SK-N-MC (cell line): ENCODE results near the gene SYCE3.

ENCODE experiments used
- DNase-seq: peaks from one replicate; pipeline ENCODE4 v3.0.0-alpha.2; 2011; ENCODE audit warnings: low read depth, low spot score
- H3K27ac ChIP-seq: fragments of 200-600 bp; sonication (generic); 2 replicates; pipeline ENCODE4 v1.5.1; 2016; ENCODE audit warnings: mixed run types
- H3K36me3 ChIP-seq: fragments of 200-600 bp; sonication (generic); 2 replicates; pipeline ENCODE4 v1.6.1; 2017; ENCODE audit warnings: antibody characterized with exemption, low read length, mixed read lengths; ENCODE audit not compliant: insufficient read depth
- H3K4me3 ChIP-seq: fragments of 200-600 bp; sonication (generic); 2 replicates; pipeline ENCODE4 v1.5.1; 2016
- H3K9ac ChIP-seq: fragments of 200-600 bp; sonication (generic); 2 replicates; pipeline ENCODE4 v1.8.0; 2017; ENCODE audit warnings: mixed run types, mixed read lengths; ENCODE audit not compliant: insufficient read length
- H3K9me3 ChIP-seq: fragments of 200-600 bp; sonication (generic); 2 replicates; pipeline ENCODE4 v1.6.1; 2017; ENCODE audit warnings: low read depth, mild to moderate bottlenecking, antibody characterized with exemption, low read length, moderate library complexity, mixed read lengths
- EZH2 ChIP-seq: fragments of 200-600 bp; sonication (generic); IDR thresholded peaks from one replicate; pipeline ENCODE4 v1.6.1; 2017; ENCODE audit warnings: antibody characterized with exemption
- FOXP2 ChIP-seq: optimal IDR thresholded peaks from 2 replicates; pipeline ENCODE3; 2011; ENCODE audit warnings: mild to moderate bottlenecking, moderate library complexity; ENCODE audit not compliant: insufficient read depth; ENCODE audit errors: extremely low read length, control extremely low read depth
- POLR2AphosphoS5 ChIP-seq: IDR thresholded peaks from 2 replicates; pipeline ENCODE4 v1.6.1; 2012; ENCODE audit warnings: mild to moderate bottlenecking, low read depth, low read length, borderline replicate concordance

SYCE3 gene

DNA sequence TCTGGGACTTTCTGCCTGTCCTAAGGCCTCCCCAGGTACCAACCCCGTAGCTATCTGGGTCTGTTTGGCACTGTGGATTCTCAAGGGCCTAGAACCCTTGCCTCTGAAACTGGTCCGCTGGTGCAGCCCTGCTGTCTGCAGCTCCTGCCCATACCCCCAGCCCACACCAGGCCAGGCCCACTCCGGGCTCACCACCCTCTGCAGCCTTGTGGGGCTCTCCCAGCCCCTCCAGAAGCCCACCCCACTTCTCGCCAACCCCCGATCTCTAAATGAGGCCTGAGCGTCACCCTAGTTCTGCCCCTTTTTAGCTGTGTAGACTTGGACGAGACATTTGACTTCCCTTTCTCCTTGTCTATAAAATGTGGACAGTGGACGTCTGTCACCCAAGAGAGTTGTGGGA is 12.3 kb downstream of the SYCE3 start:
- Histone ChIP-seq H3K36me3 (no peaks in the 10 kb centered on the region), H3K9ac (no peak overlapping the region), H3K9me3 (no peaks in the 10 kb centered on the region), H3K4me3 (no peak overlapping the region), H3K27ac (no peak overlapping the region)
- TF ChIP-seq EZH2 (no peak), FOXP2 (no peak), POLR2AphosphoS5 (no peak)
- no peak for DNase-seq

DNA sequence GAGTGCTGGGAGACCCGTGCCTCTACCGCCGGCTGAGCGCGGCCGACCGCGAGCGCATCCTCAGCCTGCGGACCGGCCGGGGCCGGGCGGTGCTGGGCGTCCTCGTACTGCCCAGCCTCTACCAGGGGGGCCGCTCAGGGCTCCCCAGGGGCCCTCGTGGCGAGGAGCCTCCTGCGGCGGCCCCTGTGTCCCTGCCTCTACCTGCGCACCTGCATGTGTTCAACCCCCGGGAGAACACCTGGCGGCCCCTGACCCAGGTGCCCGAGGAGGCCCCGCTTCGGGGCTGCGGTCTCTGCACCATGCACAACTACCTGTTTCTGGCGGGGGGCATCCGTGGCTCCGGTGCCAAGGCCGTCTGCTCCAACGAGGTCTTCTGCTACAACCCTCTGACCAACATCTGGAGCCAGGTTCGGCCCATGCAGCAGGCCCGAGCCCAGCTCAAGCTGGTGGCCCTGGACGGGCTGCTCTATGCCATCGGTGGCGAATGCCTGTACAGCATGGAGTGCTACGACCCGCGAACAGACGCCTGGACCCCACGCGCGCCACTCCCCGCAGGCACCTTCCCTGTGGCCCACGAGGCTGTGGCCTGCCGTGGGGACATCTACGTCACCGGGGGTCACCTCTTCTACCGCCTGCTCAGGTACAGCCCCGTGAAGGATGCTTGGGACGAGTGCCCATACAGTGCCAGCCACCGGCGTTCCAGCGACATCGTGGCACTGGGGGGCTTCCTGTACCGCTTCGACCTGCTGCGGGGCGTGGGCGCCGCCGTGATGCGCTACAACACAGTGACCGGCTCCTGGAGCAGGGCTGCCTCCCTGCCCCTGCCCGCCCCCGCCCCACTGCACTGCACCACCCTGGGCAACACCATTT is 13.6 kb downstream of the SYCE3 start:
- Histone ChIP-seq H3K36me3 (no peaks in the 10 kb centered on the region), H3K4me3 (no peak overlapping the region), H3K9ac (no peak overlapping the region), H3K27ac (no peak overlapping the region), H3K9me3 (no peaks in the 10 kb centered on the region)
- TF ChIP-seq POLR2AphosphoS5 (no peak), FOXP2 (no peak), EZH2 (no peak)
- no peak for DNase-seq

DNA sequence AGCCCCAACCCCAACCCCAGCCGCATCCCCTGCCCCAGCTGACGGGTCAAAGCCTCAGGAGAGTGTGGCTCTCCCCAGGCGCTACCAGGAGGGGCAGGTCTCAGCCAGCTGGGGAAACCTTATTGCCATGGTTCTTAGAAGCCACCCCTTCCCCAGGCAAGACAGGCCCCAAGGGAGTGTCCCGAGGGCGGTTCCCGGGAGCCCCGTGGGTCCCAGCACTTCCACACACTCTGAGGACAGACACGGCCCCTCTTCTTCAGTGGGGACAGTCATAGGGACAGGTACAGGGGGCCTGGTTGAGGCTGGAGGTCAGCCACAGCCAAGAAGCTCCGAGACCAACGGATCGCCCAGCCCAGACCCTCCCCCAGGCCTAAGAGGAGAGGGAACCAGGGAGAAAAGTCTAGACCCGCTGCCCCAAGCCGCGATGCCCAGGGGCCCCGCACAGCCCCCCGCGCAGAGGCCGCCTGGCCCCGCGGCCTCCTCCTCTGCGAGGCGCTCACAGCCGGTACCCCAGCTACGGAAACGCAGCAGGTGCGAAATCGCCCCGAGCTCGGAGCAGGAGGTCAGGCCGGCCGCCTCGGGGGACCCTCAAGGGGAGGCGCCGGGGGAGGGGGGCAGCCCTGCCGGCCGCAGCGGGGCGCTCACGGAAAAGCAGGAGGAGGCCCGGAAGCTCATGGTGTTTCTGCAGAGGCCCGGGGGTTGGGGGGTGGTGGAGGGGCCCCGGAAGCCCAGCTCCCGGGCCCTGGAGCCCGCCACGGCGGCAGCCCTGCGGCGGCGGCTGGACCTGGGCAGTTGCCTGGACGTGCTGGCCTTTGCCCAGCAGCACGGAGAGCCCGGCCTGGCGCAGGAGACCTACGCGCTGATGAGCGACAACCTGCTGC is 14.4 kb downstream of the SYCE3 start:
- Histone ChIP-seq H3K4me3 (no peak overlapping the region), H3K9ac (no peak overlapping the region), H3K36me3 (no peaks in the 10 kb centered on the region), H3K27ac (no peak overlapping the region), H3K9me3 (no peaks in the 10 kb centered on the region)
- no peak for DNase-seq
- TF ChIP-seq EZH2: no peak
- no peak for TF ChIP-seq FOXP2
- no peak for TF ChIP-seq POLR2AphosphoS5

DNA sequence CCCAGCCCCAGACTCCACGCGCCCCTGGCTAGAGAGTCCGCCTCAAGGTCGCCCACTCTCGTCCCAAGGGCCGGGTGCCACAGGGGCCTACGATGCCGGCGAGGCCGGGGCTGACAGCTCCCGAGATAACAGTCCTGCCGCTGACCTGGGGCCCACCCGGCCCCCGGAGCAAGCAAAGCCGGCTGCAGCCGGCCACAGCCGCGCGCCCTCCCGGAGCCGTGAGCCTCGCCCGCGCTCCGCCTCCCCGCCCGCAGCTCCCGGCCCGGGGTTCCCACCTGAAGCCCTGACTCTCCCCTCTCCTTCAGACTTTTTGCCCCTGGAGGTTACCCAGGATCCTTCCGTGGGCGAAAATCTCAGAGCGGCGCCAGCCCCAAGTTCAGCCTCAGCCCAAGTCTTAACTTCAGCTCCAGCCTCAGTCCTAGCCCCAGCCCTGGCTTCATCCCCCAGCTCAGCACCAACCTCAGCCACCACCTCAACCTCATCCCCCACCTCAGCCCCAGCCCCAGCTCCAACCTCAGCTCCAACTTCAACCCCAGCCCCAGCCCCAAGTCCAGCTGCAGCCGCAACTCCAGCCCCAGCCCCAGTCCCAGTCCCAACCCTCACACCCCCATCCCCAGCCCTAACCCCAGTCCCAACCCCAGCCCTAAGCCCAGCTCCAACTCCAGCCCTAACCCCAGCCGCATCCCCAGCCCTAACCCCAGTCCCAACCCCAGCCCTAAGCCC is 15.3 kb downstream of the SYCE3 start:
- H3K9me3 ChIP-seq: no peaks in the 10 kb centered on the region
- H3K36me3 ChIP-seq: no peaks in the 10 kb centered on the region
- no peak overlapping the region for H3K9ac ChIP-seq
- DNase-seq: no peak
- no peak for TF ChIP-seq EZH2
- no peak for TF ChIP-seq POLR2AphosphoS5
- TF ChIP-seq FOXP2: no peak
- H3K4me3 ChIP-seq: no peak overlapping the region
- H3K27ac ChIP-seq: no peak overlapping the region

DNA sequence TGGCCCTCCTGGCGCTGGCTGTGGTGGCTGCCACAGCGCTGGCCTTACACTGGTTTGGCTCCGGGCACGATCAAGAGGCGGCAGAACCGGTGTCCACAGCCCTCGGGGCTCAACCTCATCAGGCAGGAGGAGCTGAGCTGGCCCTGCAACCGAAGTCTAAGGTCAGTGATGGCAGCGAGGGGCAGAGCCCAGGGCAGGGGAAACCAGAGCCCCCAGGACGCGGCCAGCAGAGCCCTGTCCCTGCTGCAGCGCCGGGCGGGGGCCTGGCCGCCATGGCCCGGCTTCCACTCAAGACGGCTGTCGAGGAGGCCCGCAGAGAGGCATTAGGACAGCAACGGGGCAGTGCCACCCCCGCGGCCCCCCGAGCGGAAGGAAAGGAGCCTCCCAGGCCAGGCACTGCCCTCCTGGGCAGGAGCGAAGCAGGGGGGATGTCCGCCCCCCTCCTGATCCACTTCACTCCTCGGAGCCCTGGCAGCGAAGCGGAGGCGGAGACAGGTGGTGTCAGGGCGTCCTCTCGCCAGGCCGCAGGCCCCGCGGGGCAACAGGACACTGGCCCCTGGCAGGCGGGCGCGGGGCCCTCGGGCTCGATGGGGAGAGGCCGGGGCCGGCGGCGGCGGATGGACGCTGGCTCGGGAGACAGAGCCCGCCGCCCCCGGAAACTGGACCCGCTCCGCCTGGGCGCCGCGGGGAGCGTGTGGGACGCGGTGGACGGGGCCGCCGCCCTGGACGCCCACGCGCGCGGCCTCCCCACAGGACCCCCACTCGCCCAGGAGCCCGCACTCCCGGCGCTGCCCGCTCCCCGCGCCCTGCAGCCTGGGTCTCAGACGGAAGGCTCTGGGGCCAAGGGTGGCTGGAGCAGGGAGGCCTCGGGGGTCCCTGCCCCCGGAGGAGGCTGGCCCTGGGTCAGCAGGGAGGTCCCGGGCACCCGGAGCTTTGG is 16.1 kb downstream of the SYCE3 start:
- H3K36me3 ChIP-seq: no peaks in the 10 kb centered on the region
- no peak overlapping the region for H3K4me3 ChIP-seq
- no peak for TF ChIP-seq FOXP2
- no peak for TF ChIP-seq EZH2
- no peak for TF ChIP-seq POLR2AphosphoS5
- peak overlapping the region; percentile 62; the same call in 1 of the 2 replicates for H3K27ac ChIP-seq
- H3K9ac ChIP-seq: peak overlapping the region; percentile 62
- DNase-seq: no peak
- no peaks in the 10 kb centered on the region for H3K9me3 ChIP-seq

DNA sequence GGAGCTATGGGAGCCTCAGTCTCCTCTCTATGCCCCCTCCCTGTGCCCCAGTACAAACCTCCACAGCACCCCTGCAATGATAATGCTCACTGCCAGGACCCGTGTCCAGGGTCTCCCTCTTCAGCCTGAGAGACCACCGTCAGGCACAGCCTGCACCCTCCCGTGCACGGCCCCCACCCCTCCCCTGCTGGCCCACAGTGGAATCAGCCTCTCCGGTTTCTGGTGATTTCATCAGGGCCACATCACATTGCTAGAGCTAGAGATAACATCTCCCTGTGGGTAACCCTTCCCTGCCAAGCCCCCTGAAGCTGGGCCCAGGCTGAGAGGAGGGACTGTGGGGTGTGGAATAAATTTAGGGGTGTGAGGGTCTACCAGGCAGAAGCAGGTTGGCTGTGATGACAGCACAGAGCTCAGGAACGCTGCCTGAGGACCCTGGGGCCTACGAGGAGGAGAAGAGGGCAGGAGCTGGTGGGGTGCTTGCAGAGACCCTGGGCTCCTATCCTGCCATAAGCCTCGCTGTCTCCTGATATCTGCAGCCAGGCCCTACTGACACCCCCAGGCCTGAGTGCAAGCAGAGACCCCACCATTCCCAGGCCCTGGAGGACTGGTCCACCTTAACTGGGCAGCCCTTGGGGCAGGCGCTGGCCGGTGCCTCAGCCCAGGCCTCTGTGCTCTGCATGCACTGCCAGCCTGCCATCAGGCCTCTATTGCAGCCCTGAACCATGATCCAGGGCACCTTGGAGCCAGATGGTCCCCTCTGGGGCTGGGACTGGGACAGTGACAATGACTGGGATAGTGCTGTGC is 17.0 kb downstream of the SYCE3 start, which contains the start of gene KLHDC7B:
KLHDC7B (plus strand) TSS at position 378 of the 804 bp plus-strand sequence; CDS start at position 723, 345 bp downstream.
- Histone ChIP-seq H3K9ac (peak within 1 kb of the TSS; percentile 62), H3K27ac (peak within 1 kb of the TSS; percentile 62; the same call in 1 of the 2 replicates), H3K4me3 (no peak within 1 kb of the TSS), H3K9me3 (no peaks in the 10 kb centered on the region), H3K36me3 (no peaks in the 10 kb centered on the region)
- no peak for DNase-seq
- TF ChIP-seq POLR2AphosphoS5 (no peak), EZH2 (no peak), FOXP2 (no peak)
